ENCODE data around the gene EXOC4.

GRCh38 chr7:133534816-133535215, 281.9 kb downstream of the EXOC4 start:
- no peak for TF ChIP-seq POLR2AphosphoS5 (IDR thresholded peaks at IDR 0.05)
- no peak for TF ChIP-seq CTCF (IDR thresholded peaks at IDR 0.05)
- no peak for TF ChIP-seq POLR2A (IDR thresholded peaks at IDR 0.05)

All from transverse colon (tissue), 4 donors.